HG02588 (cell line): Measurements from ENCODE around the gene CCDC77.

Experiments
- ATAC-seq: cut with Tn5 transposase; IDR thresholded peaks from one replicate; pipeline ENCODE4 v1.9.1; 2021; ENCODE audit warnings: mild to moderate bottlenecking, moderate library complexity; ENCODE audit not compliant: unreplicated experiment

The CCDC77 gene

GRCh38 chr12:479161-479560, 77.7 kb downstream of the CCDC77 start:
- ATAC-seq = no peak

DNA sequence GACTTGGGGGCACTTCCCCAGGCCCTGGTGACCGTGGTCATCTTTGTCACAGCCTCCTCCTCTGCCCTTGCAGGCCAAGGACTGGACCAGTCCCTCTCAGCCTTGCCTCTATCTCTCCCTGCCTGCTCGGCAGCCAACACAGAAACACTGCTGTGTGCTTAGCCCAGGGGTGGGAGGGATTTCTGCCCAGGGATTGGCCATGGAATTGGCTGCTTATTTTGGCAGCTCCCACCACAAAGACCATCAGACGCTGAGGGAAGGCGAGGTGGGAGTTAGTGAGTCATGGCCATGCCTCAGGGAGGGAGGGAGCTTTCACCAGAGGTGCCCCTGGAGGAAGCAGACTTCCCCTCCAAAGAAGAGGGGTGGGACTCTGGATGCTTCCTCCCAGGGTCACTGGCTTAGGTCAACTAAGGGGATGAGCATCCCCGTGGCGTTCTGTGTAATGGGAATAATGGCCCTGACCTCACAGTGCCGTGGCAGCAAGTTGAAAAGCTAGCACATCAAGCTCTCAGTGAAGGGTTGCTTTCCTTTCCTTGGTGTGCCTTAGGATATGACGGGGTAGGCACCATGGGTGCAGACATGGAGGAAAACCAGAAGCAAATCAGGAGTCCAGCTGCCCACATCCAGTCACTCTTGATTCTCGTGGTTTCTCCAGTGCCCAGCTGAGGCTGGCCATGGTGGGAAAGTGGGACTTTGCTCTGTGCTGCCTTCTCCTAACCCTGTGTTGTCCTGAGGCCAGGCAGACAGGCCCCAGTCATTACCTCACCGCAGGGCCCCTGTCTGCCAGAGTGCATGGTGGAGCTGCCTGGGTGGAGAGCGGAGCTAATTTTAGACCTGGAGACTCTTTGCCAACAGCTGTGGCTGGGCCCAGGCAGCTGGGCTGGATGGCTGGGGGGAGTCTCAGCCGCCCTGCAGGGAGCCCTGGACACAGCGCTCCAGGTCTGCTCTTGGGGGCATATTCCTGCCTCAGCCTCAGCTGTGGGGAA, 79.7 kb downstream of the CCDC77 start:
- no peak for ATAC-seq

DNA sequence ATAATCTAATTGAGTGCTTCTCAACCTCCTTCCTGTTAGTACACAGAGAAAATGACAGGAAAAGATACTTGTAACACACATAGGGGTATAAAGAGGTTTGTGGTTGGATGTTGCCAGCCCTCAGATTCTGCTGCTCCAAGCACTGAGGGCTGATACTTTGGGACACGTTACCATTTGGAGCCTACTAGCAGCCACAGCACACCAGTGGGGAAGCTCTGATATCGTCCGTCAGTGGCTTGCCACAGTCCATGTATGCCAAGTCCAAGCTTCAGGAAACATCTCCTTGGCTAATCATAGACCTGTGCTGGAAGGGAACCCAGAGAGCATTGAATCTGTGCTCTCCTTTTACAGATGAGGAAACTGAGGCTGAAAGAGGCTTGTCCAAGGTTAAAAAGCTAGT, 80.6 kb downstream of the CCDC77 start:
- ATAC-seq = no peak

GRCh38 chr12:484096-484495, 82.7 kb downstream of the CCDC77 start:
- no peak for ATAC-seq

DNA sequence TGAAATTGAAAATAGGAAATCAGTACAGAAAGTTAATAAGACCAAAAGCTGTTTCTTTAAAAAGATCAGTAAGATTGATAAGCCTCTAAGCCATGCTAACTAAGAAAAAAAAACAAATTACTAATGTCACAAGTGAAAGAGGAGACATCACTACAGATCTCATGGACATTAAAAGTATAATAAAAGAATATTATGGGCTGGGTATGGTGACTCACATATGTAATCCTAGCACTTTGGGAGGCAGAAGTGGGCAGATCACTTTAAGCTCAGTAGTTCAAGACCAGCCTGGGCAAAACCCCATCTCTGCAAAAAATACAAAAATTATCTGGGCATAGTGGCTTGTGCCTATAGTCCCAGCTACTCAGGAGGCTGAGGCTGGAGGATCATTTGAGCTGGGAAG, 88.8 kb downstream of the CCDC77 start:
- ATAC-seq = no peak
